Fibroblast of mammary gland (primary cell): Measurements from ENCODE around the gene TBC1D21.

ENCODE experiments used
- DNase-seq: peaks from one replicate; pipeline ENCODE4 v3.0.0-alpha.2; 2010; ENCODE audit warnings: low read depth
- H3K4me3 ChIP-seq: 2 replicates; pipeline ENCODE4 v1.5.1; 2011; ENCODE audit warnings: low read depth, mild to moderate bottlenecking, low read length, moderate library complexity; ENCODE audit not compliant: control insufficient read depth
- TF ChIP-seq, protein P1 (sequence below): conservative IDR thresholded peaks from 2 replicates; pipeline ENCODE4 v1.5.1; 2011; ENCODE audit warnings: low read depth, low read length, inconsistent platforms; ENCODE audit not compliant: control insufficient read depth, insufficient read depth

The TBC1D21 gene

GRCh38 chr15:73892446-73893226 lies 19.3 kb downstream of the TBC1D21 start:
- TF ChIP-seq, protein P1, sequence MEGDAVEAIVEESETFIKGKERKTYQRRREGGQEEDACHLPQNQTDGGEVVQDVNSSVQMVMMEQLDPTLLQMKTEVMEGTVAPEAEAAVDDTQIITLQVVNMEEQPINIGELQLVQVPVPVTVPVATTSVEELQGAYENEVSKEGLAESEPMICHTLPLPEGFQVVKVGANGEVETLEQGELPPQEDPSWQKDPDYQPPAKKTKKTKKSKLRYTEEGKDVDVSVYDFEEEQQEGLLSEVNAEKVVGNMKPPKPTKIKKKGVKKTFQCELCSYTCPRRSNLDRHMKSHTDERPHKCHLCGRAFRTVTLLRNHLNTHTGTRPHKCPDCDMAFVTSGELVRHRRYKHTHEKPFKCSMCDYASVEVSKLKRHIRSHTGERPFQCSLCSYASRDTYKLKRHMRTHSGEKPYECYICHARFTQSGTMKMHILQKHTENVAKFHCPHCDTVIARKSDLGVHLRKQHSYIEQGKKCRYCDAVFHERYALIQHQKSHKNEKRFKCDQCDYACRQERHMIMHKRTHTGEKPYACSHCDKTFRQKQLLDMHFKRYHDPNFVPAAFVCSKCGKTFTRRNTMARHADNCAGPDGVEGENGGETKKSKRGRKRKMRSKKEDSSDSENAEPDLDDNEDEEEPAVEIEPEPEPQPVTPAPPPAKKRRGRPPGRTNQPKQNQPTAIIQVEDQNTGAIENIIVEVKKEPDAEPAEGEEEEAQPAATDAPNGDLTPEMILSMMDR = no peak
- no peak overlapping the region for H3K4me3 ChIP-seq
- no peak for DNase-seq

DNA sequence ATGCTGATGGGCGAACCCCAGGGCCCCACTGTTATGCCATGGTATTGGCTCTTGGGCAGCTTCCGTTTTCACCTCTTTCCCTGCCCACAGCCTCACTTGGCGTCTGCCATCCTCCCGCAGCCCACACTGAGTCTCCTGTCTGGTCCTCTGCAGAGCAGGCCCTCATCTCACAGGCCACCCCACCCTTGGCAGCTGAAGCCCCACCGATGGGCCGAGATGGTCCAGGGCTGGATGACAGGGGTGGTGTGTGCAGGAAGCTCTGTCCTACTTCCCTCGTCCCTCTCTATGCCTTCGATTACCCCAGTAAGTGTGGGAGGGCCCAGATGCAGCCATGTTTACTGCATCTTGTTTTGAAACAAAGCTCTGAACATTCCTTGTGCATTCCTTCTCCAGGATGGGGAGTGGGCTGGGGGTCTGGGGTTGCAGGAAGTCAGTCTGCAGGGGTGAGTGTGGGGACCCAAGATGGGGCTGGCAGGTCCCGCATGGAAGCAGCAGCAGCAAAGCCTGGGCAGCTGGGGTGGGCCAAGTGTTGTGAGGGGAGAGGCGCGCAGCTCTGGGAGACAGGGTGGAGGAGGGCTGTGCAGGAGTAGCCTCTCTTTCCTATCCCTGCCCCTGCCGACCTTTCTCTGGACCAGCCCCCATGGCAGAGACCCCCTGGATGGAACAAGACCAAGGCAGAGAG lies 20.9 kb downstream of the TBC1D21 start:
- TF ChIP-seq, protein P1 = no peak
- no peak overlapping the region for H3K4me3 ChIP-seq
- no peak for DNase-seq

GRCh38 chr15:73897441-73898261 lies 24.3 kb downstream of the TBC1D21 start:
- no peak overlapping the region for H3K4me3 ChIP-seq

GRCh38 chr15:73899197-73900094 lies 26.1 kb downstream of the TBC1D21 start:
- no peak overlapping the region for H3K4me3 ChIP-seq
- DNase-seq = peak; percentile 38
- TF ChIP-seq, protein P1 = no peak

More at GRCh38 chr15:73897441-73898261, 24.3 kb downstream of the TBC1D21 start:
- TF ChIP-seq, protein P1 = peak; percentile 98
- peak; percentile 96 for DNase-seq

DNA sequence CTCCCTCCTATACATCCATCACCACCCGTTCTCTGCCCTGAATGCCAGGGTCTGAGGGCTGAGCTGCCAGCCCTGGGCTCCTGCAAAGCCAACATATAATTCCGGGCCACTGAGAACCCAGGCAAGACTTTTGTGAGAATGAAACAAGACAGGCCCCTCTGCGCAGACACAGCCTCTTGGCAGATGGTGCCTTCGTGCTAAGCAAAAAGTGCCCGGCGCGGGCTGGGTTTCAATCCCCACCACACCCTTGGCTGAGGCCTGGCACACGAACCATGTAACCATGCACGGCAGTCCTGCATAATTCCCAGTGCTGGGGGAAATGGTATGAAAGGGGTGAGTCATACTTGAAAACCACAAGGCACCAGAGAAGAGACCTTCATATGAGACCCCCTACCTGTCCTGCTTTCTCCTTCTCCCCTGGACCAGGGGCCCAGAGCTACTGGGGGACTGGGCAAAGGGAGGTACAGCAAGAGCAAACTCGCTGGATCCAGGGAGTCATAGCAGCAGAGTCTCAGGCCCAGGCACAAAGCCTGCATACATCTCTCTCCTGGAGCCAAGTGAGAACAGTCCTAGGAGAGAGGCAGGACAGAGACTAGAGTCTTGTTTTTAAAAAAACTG lies 26.8 kb downstream of the TBC1D21 start:
- peak; percentile 39 for DNase-seq
- TF ChIP-seq, protein P1 = no peak
- H3K4me3 ChIP-seq = no peak overlapping the region
